BJ (cell line): ENCODE data around the gene ANKRD44. TPM values are rescaled to one million over a fixed set of nuclear protein-coding genes. Genes with fewer than 3 reads are reported as not detected.

ENCODE experiments used
- CTCF ChIA-PET: fragments of 350-600 bp; formaldehyde crosslinking; extraction: SDS; loops from one replicate; lab custom pipeline; 2021; ENCODE audit warnings: antibody characterized with exemption, inconsistent platforms; lab: Yijun Ruan, JAX
- POLR2A ChIA-PET: fragments of 300-600 bp; sonication (Branson Sonifier 250); formaldehyde crosslinking; extraction: SDS; loops from one replicate; lab custom pipeline; 2021; ENCODE audit warnings: antibody characterized with exemption; lab: Charles Lee
- DNase-seq: peaks from one replicate; pipeline ENCODE4 v3.0.0-alpha.2; 2011; ENCODE audit warnings: low read depth
- H3K27me3 ChIP-seq: 2 replicates; pipeline ENCODE4 v1.6.0; 2011; ENCODE audit warnings: low read length; ENCODE audit not compliant: control insufficient read depth, insufficient read depth
- H3K36me3 ChIP-seq: 2 replicates; pipeline ENCODE4 v1.5.1; 2011; ENCODE audit warnings: low read length; ENCODE audit not compliant: control insufficient read depth, insufficient read depth
- H3K4me3 ChIP-seq: 2 replicates; pipeline ENCODE4 v1.5.1; 2011; ENCODE audit warnings: low read depth, mild to moderate bottlenecking, control low read depth, low read length
- polyA plus RNA-seq: library from polyadenylated mRNA; depleted of rRNA; stranded (reverse); fragments of >200 nt; gene quantifications from 2 replicates; pipeline ENCODE4 v1.2.3, GENCODE V29; 2011
- TF ChIP-seq, protein P1 (sequence below): IDR thresholded peaks from 2 replicates; pipeline ENCODE4 v1.5.1; 2011; ENCODE audit warnings: low read depth, mild to moderate bottlenecking, control low read depth, inconsistent platforms, low read length, moderate library complexity; ENCODE audit not compliant: insufficient read depth

The ANKRD44 gene
- polyA plus RNA-seq, 1 experiment = 12.4 TPM

DNA sequence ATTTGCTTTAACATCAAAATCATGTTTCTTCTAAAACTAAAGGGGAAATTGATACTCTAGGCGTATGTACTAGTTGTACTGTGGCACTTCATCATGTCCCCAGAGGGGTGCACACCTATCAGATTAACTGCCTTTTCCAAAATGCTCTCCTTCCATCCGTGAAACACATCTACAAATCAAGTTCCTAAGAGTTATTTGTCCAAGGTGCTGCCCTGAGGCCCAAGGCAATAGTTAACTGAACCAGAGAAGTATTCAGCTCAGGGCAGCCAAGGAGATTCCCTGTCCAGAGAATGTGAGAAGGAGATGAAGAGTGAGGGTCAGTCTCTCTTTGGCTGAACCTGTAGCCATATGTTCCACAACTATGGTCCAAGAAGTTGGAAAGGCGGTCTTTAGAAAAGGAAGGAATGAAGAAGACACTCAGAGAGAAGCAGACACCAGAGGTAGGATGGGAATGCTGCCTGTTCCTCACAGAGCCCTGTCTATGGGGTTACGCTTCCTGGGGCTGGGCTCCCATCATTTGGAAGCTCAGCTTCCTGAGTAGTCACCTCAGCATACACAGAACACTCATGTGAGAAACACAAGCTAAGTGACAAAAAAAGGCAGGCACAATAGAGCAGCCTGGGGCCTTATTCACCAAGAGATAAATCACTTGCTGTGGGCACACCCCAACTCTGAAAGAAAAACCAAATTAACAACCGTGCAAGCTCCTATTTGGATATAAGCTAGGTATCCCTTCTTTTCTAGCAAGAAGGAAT lies 55.6 kb downstream of the ANKRD44 start:
- Histone ChIP-seq H3K27me3 (no peaks in the 10 kb centered on the region), H3K36me3 (no peaks in the 10 kb centered on the region), H3K4me3 (no peak overlapping the region)
- TF ChIP-seq, protein P1, sequence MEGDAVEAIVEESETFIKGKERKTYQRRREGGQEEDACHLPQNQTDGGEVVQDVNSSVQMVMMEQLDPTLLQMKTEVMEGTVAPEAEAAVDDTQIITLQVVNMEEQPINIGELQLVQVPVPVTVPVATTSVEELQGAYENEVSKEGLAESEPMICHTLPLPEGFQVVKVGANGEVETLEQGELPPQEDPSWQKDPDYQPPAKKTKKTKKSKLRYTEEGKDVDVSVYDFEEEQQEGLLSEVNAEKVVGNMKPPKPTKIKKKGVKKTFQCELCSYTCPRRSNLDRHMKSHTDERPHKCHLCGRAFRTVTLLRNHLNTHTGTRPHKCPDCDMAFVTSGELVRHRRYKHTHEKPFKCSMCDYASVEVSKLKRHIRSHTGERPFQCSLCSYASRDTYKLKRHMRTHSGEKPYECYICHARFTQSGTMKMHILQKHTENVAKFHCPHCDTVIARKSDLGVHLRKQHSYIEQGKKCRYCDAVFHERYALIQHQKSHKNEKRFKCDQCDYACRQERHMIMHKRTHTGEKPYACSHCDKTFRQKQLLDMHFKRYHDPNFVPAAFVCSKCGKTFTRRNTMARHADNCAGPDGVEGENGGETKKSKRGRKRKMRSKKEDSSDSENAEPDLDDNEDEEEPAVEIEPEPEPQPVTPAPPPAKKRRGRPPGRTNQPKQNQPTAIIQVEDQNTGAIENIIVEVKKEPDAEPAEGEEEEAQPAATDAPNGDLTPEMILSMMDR = no peak
- ChIA-PET POLR2A (no interaction called here), CTCF (no interaction called here)
- DNase-seq = no peak

DNA sequence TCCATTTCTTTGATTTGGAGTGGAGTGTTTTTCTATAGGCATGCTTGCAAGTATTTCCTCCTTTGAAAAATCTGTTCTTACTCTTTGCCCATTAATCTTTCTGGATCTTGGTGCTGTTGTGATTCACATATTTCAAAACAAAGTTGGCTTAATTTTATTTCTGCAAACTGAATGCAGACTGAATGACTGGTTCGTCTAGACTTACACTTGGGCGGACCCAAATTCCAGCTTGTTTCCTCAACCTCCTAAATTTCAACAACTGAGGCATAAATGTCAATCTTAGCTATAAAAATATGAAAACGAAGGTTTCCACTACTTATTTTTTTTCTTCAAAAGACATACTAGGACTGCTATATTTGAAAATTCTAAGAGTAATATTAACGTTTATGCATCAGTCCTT lies 59.0 kb downstream of the ANKRD44 start:
- CTCF ChIA-PET = interaction anchor here (1.1 kb wide), 1 partner anchor 35 kb away, joined by 3 read pairs; no protein-coding TSS in a partner anchor
- Histone ChIP-seq H3K27me3 (no peaks in the 10 kb centered on the region), H3K4me3 (no peak overlapping the region), H3K36me3 (no peaks in the 10 kb centered on the region)
- DNase-seq = no peak
- POLR2A ChIA-PET = no interaction called here
- TF ChIP-seq, protein P1 = no peak

- DNase-seq = no peak
- ChIA-PET POLR2A (no interaction called here), CTCF (interaction anchor here (1.1 kb wide), 1 partner anchor 35 kb away, joined by 3 read pairs; no protein-coding TSS in a partner anchor)
- Histone ChIP-seq H3K36me3 (no peaks in the 10 kb centered on the region), H3K27me3 (no peaks in the 10 kb centered on the region), H3K4me3 (no peak overlapping the region)
- TF ChIP-seq, protein P1 = no peak
Measured at GRCh38 chr2:197251163-197251562, 59.4 kb downstream of the ANKRD44 start.

DNA sequence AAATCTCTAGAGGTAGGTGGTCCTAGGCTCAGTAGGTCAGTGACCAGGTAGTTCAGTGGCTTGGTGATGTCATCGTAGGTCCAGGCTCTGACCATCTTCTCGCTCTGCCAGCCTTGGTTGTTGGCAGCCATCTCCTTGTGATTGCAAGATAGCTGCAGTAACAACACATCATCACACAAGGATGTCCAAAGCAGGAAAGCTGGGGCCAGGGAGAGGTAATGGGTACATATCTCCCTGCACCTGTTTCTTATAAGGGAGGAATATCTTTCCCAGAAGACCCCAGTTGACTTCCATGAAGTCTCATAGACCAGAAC lies 60.5 kb downstream of the ANKRD44 start:
- ChIA-PET POLR2A (no interaction called here), CTCF (no interaction called here)
- TF ChIP-seq, protein P1 = no peak
- H3K27me3 ChIP-seq = no peaks in the 10 kb centered on the region
- no peak for DNase-seq
- H3K4me3 ChIP-seq = no peak overlapping the region
- no peaks in the 10 kb centered on the region for H3K36me3 ChIP-seq

DNA sequence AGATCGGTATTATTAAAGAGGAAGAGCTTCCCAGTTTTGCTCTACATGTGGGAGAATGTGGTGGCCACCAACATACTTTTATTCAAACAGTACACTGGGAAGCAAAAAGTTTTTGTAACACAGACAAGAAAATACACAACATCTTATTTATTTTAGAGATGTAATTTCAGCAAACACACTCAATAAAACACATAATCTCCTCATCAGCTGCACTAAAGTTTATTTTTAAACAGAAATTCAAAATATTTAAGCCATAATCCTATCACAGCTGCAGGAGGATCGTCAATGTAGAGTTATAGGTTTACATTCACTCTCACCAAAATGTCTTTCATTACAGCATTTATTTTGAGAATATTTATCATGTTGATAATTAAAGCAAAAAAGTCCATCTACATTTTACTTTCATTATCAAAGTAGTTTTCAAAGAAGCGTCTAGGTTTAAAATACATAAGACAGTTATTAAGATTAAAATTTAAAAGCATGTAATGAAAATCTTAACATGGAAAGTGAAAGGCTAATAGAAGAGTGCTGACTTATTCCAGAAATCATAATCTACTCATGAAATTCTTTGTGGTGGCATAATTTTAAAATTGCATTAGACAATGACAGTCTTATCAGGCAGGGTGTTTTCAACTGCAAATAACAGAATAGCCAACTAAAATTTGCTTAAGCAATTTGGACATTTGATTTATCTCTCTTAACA lies 61.0 kb downstream of the ANKRD44 start:
- Histone ChIP-seq H3K36me3 (no peaks in the 10 kb centered on the region), H3K4me3 (no peak overlapping the region), H3K27me3 (no peaks in the 10 kb centered on the region)
- no peak for DNase-seq
- TF ChIP-seq, protein P1 = no peak
- ChIA-PET CTCF (no interaction called here), POLR2A (no interaction called here)
